CD4-positive, alpha-beta T cell treated with Interleukin-6 at 100 ng/mL for 8 hours (primary cell): ENCODE measurements around the gene PML.
"Not testable (repeated sequence)": the region's sequence is repeated elsewhere in the genome, so short reads cannot be mapped to it uniquely, and the experiment has no call there.

Experiments used
- DNase-seq: peaks from one replicate; pipeline ENCODE4 v3.0.0-alpha.2; 2020; ENCODE audit warnings: mixed read lengths, low spot score

PML gene

GRCh38 chr15:74040109-74040850, 45.8 kb downstream of the PML start:
- DNase-seq = no peak

- no peak for DNase-seq
Observed at GRCh38 chr15:74041311-74041756, 46.8 kb downstream of the PML start.

DNA sequence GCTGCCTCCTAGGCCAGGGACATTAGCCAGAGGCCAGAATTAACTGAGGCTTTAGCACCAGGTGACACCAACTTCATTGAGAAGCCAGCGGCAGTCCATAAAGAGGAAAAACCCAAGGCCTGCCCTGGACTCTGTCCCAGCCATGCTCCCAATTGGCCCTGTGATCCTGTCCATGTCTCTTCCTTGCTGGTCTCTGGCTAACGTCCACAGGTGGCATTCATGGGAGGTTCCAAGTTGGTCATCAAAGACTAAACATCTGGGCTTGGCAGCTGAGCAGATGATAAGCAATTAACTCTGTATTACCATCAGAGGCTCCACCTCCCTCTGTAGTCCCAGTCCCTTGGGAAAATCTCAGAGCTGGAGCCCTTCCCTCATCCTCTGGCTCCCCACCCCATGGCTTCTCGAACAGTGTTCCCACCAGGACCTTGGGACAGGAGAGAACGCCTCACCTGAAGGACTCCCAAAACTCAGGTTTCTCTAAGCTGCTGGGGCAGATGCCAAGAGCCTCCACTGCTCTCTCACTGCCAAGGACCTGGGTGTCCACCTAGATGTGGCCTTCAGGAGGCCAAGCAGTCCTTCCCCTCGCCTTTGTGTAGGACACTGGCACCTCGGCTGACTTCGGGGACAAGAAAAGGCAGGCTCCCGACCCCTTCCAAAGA, 47.4 kb downstream of the PML start:
- no peak for DNase-seq

DNA sequence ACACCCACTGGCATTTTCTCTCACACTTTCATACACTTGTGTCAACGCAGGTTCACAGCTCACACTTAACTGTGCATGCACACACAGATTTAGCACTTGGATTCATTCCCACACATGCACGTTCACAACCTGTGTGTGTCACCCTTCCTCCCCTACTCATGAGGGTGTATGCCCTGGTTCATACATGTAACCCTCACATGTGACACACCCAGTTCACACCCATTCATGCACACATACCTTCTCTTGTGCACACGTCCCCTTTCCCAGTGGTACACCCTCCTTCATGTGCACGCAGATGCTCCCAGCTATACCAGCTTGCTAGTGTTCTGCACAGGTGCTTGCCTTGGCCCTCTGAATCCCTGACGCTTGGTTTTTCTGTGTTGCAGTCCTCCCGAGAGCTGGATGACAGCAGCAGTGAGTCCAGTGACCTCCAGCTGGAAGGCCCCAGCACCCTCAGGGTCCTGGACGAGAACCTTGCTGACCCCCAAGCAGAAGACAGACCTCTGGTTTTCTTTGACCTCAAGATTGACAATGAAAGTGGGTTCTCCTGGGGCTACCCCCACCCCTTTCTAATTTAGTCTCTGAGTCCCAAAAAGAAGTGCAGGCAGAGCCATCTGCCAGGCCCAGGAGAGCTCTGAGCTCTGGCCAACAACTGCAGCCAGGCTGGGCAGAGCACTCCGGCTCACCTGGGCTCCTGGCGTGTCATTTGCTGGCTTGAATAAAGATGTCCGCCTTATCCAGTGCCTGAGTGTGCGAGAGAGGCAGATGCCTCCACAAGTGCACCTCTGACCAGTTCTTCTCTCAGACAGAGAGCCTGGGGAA, 48.3 kb downstream of the PML start:
- DNase-seq = no peak

DNA sequence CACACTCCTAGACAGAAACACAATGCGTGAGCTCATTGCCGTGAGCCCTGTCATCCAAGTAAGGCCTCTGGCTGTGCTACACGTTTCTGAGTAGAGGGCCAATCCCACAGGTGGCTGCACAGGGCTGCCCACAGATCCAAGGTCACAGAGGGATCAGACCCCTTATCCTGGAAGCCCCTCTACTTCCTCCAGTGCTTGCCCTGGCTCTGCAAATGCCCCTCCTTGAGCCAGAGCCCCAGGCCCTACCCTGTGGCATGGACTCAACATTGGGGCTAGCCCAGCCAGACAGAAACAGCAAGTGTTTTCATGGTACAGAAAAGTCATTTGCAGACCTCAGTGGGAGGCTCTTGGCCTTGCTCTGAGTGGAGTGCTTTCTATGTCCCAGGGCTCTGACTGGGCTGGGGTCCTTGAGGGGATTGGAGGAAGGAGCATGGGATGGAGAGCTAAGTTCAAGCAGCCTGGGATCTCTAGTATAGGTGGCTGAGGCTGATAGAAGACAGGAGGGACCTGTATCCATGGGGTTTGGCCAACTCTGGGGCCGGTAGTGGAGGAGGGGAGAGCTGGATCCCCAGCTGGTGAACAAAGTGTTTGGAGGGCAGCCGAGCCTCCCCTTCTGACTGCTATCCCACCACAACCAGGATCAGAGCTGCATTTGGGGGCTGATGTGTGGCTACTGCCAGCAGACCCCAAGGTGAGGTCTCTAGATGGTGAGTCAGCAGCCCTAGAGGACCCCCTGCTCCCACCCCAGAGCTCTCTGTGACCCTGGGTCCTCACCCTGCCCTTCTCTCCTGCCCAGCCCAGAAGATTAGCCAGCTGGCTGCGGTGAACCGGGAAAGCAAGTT, 49.1 kb downstream of the PML start:
- DNase-seq = no peak

- DNase-seq = no peak
Observed at GRCh38 chr15:74044267-74045110, 50.0 kb downstream of the PML start.

DNA sequence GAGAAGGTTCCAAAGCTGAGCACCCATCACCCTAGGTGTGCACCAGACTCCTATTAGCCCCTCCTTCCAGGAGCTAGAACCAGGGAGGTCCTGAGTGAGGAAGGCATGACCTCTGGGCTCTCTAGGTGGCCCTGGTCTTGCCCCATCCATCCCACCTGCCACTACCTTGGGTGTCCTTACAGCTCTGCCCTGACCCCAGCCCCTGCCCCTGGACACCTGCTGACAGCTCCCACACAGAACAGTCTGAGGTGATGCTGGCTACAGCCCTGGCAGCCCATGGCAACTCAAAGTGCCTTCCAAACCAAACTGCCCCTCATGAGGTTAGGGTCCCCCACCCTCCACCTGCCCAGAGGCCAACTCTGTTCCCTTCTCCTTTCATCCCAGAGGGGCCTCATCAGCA, 50.7 kb downstream of the PML start:
- no peak for DNase-seq

DNA sequence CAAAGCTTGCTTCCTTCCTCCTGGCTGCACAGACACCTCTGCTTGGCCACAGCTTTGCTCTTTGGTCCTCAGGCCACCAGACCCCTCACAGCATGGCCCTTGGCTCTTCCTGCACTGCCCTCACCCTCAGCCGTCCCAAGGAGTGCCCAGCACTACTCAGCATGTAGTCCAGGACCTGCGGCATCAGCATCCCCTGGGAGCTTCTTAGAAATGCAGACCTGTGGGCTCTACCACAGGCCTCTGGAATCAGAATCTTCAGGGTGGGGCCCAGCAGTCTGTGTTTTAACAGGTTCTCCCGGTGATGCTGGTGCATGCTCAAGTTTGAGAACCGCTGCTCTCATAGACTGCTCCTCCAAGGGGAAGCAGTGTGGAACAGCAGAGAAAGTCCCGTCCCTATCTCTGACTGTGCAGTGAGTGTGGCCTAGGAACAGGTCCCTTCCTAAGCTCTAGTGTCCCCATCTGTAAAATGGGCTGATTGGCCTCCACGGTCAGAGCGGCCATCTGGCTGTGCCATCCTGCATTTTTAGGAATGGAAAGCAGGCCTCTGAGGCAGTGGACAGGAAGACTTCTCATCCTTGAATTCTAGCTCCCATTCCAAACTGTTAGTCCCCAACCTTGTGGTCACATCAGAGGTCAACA, 51.2 kb downstream of the PML start:
- no peak for DNase-seq

GRCh38 chr15:74046275-74046674, 51.8 kb downstream of the PML start:
- DNase-seq = no peak

DNA sequence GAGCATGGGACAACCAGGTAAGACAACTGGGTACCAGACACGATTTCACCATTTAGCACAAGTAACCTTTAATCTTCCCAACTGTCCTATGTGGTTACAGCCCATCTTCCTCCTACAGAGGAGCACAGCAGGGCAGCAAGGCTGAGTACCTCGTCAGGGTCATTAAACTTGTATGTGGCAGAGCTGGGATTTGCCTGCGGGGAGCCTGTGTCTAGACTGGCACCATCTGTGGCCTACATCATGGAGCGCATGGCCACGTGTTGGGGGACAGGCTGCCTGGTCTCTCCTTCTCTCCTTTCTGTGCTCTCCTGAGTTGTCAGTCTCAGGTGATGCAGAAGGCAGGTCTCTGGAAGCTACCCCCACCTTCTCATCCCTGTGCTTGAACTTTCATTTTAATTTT, 55.6 kb downstream of the PML start:
- no peak for DNase-seq

DNA sequence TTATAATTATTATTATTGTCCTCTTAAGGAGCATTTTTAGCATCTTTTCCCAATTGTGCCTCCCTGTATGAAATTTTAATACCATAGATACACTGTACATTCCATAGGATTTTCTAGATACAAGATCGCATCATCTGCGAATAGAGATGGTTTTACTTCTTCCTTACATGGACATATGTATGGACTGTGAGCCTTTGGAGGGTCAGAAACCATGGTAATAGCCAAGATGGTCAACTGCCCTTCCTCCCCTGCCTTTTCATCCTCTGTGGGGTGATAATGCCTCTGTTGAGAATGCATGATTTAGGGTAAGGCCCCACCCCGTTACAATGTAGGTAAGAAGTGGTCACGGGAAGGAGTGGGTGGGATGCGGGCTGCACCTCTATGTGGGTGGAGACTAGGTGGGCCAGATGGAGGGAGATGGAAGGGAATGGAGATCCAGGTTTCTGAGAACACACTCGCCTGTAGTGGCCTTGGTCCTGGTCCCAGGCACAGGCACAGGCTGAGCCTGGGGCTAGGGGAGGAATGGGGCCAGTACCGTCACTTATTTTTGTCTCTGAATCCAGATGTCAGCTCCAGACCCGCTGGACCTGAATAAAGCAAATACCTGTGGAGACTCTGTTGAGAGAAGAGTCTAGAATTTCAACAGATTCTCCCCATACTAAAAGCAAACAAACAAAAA, 56.2 kb downstream of the PML start:
- DNase-seq = no peak

DNA sequence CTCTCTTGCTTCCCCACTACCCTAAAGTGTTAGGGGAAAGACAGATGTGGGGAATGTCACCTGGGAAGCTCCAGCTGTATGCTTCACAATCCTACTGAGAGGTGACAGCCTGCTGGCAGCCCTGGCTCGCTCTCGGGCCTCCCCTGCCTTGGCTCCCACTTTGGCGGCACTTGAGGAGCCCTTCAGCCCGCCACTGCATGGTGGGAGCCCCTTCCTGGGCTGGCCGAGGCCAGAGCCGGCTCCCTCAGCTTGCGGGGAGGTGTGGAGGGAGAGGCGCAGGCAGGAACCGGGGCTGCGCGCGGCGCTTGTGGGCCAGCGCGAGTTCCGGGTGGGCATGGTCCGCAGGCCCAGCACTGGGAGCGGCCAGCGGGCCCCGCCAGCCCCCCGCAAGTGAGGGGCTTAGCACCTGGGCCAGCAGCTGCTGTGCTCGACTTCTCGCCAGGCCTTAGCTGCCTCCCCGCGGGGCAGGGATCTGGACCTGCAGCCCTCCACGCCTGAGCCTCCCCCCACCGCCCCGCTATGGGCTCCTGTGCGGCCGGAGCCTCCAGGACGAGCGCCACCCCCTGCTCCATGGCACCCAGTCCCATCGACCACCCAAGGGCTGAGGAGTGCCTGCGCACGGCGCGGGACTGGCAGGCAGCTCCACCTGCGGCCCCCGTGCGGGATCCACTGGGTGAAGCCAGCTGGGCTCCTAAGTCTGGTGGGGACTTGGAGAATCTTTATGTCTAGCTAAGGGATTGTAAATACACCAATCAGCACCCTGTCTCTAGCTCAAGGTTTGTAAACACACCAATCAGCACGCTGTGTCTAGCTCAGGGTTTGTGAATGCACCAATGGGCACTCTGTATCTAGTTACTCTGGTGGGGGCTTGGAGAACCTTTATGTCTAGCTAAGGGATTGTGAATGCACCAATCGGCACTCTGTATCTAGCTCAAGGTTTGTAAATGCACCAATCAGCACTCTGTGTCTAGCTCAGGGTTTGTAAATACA, 58.0 kb downstream of the PML start:
- DNase-seq = not testable (repeated sequence)

GRCh38 chr15:74053517-74053916, 59.0 kb downstream of the PML start:
- no peak for DNase-seq

DNA sequence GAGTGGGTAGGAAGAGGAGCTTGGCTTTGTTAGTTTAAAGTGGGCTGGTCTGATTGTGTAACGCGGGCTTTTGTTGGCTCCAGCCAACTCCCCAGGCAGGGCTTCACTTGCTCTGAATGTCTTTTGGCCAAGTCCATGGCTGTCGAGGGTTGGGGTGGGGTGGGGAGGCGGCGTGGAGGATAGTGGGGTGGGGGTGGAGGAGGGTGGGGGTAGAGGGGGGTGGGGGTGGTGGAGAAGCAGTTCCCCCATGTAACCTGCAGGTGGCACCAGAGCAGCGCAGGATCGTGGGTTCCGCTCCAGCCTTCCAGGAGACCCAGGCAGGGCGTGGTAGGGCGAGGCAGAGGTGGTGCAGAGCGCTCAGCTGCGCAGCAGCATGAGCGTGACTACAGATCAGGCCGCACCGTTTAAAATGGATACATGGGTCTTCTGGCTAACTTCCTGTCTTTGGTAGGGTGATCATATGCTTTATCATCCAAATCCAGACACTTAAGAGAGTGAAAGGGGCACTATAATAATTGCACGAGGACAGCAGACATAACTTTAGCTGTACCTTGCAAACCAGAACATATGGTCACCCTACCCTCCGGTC, 59.5 kb downstream of the PML start:
- DNase-seq = peak; percentile 63

GRCh38 chr15:74055804-74056203, 61.3 kb downstream of the PML start:
- DNase-seq = no peak

DNA sequence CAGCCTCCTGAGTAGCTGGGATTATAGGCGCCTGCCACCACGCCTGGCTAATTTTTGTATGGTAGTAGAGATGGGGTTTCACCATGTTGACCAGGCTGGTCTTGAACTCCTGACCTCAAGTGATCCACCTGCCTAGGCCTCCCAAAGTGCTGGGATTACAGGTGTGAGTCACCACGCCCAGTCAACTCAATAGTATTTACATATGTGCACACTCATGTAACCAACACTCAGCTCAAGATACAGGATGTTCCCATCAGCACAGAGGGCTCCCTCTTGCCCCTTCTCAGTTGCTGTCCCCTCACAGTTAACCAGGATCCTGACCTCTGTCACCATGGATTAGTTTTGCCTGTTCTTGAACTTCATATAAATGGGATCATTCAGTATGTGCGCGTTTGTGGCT, 61.8 kb downstream of the PML start:
- DNase-seq = not testable (repeated sequence)

- not testable (repeated sequence) for DNase-seq
Observed at GRCh38 chr15:74059050-74059833, 64.7 kb downstream of the PML start.
